Measurements from ENCODE around the gene APBA3. TPM values are rescaled to one million over a fixed set of nuclear protein-coding genes. Genes with fewer than 3 reads are reported as not detected.
A peak's percentile ranks its signal among the peaks of the same experiment; 100 is the strongest.

The APBA3 gene
- total RNA-seq, 1 donor, result 15.5 TPM

GRCh38 chr19:3723883-3724282, 37.6 kb downstream of the APBA3 start:
- no peak for TF ChIP-seq CTCF (IDR thresholded peaks at IDR 0.05; ENCODE audit: insufficient read depth, low read length)
- no peak overlapping the region for H3K4me3 ChIP-seq (ENCODE audit: low read depth, low read length)
- DNase-seq (ENCODE audit: low read depth), result no peak

DNA sequence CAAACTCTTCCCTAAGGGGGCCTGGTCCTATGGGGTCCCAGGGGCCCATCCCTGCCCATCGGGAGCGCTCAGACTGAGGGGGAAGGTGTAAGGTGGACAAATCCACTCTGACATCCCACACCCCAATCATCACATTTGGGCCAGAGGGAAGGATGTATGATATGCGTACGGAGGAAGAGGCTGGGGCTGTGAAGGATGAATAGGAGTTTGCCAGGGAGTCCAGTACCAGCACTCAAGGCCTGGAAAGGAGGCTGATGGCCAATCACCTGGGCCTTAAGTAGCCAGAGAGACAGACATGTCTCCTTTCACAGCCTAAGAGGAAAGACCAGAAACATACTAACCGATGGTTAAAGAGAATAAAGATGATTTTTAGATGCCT, 38.4 kb downstream of the APBA3 start:
- no peak for TF ChIP-seq CTCF (IDR thresholded peaks at IDR 0.05; ENCODE audit: insufficient read depth, low read length)
- H3K4me3 ChIP-seq (ENCODE audit: low read depth, low read length), result no peak overlapping the region
- no peak for DNase-seq (ENCODE audit: low read depth)

GRCh38 chr19:3722443-3723109, 38.9 kb downstream of the APBA3 start:
- no peak for TF ChIP-seq CTCF (IDR thresholded peaks at IDR 0.05; ENCODE audit: insufficient read depth, low read length)
- DNase-seq (ENCODE audit: low read depth), result no peak
- H3K4me3 ChIP-seq (ENCODE audit: low read depth, low read length), result no peak overlapping the region

GRCh38 chr19:3721887-3722442, 39.5 kb downstream of the APBA3 start:
- no peak for TF ChIP-seq CTCF (IDR thresholded peaks at IDR 0.05; ENCODE audit: insufficient read depth, low read length)
- H3K4me3 ChIP-seq (ENCODE audit: low read depth, low read length), result no peak overlapping the region
- no peak for DNase-seq (ENCODE audit: low read depth)

DNA sequence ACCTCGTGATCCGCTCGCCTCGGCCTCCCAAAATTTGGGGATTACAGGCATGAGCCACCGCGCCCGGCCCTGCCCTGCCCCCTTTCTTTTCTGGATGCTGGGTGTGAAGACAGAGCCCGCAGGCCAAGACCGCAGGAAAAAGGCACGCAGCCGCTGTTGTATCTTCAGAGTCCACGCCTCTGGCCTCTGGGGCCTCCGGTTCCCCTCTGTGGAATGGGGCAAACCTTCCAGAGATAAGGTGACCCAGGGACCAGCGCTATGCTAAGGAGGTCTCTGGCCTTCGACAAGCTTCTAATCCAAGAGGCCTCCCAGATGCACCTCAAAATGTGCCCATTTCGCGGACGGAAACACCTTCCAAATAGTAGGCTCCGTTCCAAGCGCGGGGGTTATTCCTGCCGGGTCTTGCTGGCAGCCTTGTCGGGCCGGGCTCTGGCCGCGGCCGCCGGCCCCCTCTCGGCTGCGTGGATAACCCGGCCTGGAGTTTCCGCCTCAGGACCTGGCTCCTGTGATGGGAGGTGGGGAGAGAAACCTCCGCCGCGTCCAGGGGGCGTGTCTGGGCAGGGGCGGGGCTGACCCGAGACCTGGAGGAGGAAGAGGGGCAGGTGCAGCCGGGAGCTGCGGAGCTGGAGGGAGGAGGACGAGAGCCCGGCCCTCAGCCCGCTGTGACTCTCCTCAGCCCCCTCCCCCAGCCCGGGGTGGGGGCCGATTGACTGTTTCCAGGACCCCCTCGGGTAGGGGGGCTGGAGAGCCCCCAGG, 40.2 kb downstream of the APBA3 start:
- H3K4me3 ChIP-seq (ENCODE audit: low read depth, low read length), result no peak overlapping the region
- TF ChIP-seq CTCF (IDR thresholded peaks at IDR 0.05; ENCODE audit: insufficient read depth, low read length), result no peak

GRCh38 chr19:3720349-3720917, 41.1 kb downstream of the APBA3 start:
- DNase-seq (ENCODE audit: low read depth), result no peak
- H3K4me3 ChIP-seq (ENCODE audit: low read depth, low read length), result no peak overlapping the region
- no peak for TF ChIP-seq CTCF (IDR thresholded peaks at IDR 0.05; ENCODE audit: insufficient read depth, low read length)

More for the DNA sequence above, 40.2 kb downstream of the APBA3 start:
- peak; percentile 73 for DNase-seq (ENCODE audit: low read depth)

Data from fibroblast of the aortic adventitia (primary cell).